Midbrain (tissue), 1 donor: ENCODE measurements around the gene RPN2.
"Not testable (repeated sequence)": the region's sequence is repeated elsewhere in the genome, so short reads cannot be mapped to it uniquely, and the experiment has no call there.

Experiments
- DNase-seq: peaks from one replicate; lab custom pipeline; 2025; lab: John Stamatoyannopoulos, UW

The RPN2 gene

GRCh38 chr20:37178839-37179682 is at the start of gene RPN2, which contains the start of gene MROH8:
Gene RPN2 (plus strand): TSS chr20:37179330. CDS start chr20:37179357, 27 bp downstream.
Gene MROH8 (minus strand): TSS chr20:37179548.
- peak; percentile 98 for DNase-seq

GRCh38 chr20:37131486-37131885 is 47.6 kb upstream of the RPN2 start:
- DNase-seq: no peak

- DNase-seq: no peak
Measured at GRCh38 chr20:37133952-37134351, 45.2 kb upstream of the RPN2 start.

GRCh38 chr20:37137547-37137946 is 41.6 kb upstream of the RPN2 start:
- no peak for DNase-seq

- no peak for DNase-seq
Measured at GRCh38 chr20:37142708-37143107, 36.4 kb upstream of the RPN2 start.

GRCh38 chr20:37144856-37145404 is 34.2 kb upstream of the RPN2 start:
- no peak for DNase-seq

GRCh38 chr20:37147250-37147649 is 31.9 kb upstream of the RPN2 start:
- no peak for DNase-seq

- DNase-seq: not testable (repeated sequence)
Measured at GRCh38 chr20:37150864-37151263, 28.3 kb upstream of the RPN2 start.

GRCh38 chr20:37151529-37151928 is 27.6 kb upstream of the RPN2 start:
- no peak for DNase-seq

- no peak for DNase-seq
Measured at GRCh38 chr20:37152284-37152683, 26.8 kb upstream of the RPN2 start.

GRCh38 chr20:37154684-37155298 is 24.3 kb upstream of the RPN2 start:
- DNase-seq: no peak

GRCh38 chr20:37155987-37156386 is 23.1 kb upstream of the RPN2 start:
- DNase-seq: no peak

GRCh38 chr20:37158248-37158647 is 20.9 kb upstream of the RPN2 start:
- no peak for DNase-seq

- no peak for DNase-seq
Measured at GRCh38 chr20:37160683-37161082, 18.4 kb upstream of the RPN2 start.

GRCh38 chr20:37161830-37162549 is 17.1 kb upstream of the RPN2 start:
- DNase-seq: no peak

GRCh38 chr20:37162646-37163045 is 16.5 kb upstream of the RPN2 start:
- DNase-seq: no peak

GRCh38 chr20:37163832-37164554 is 15.1 kb upstream of the RPN2 start:
- DNase-seq: no peak

- no peak for DNase-seq
Measured at GRCh38 chr20:37165031-37165430, 14.1 kb upstream of the RPN2 start.

- DNase-seq: no peak
Measured at GRCh38 chr20:37166867-37167266, 12.3 kb upstream of the RPN2 start.

- DNase-seq: no peak
Measured at GRCh38 chr20:37172836-37173235, 6.3 kb upstream of the RPN2 start.

GRCh38 chr20:37179683-37180524 is 774 bp downstream of the RPN2 start:
- no peak for DNase-seq
